ENCODE data around the gene DYNLT2B. TPM values are rescaled to one million over a fixed set of nuclear protein-coding genes. Genes with fewer than 3 reads are reported as not detected.
"Not testable (repeated sequence)": the region's sequence is repeated elsewhere in the genome, so short reads cannot be mapped to it uniquely, and the experiment has no call there.

Gene DYNLT2B
- polyA plus RNA-seq, 4 donors, result 4.0 to 12.2 (median 8.2) TPM

DNA sequence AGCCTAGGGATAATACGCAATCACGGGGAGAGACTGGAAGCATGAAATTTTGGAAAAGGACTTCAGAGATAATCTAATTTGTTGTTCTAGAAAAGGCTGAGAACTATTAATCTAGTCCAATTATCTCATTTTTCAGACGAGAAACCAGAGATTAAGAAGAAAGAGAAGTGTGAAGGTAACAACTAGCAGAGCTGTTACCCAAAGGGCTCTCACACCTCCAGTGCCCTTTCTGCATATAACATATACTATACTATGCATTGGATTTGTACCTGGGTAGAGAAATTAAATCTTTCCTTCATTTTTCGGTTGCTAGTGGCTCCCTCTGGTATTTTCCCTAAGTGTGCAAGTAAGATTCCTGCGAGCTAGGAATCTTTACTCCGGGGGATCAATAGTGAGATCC lies 33.5 kb upstream of the DYNLT2B start:
- Histone ChIP-seq H3K36me3 (ENCODE audit: control insufficient read depth in 3 of 3, insufficient read depth in 2 of 3, low read depth in 1 of 3, low read length in 3 of 3) (peaks cover 5 to 12% (median 6%) of the 10 kb centered on the region in 3 donors), H3K27ac (ENCODE audit: low read depth in 1 of 3, low read length in 2 of 3) (no peak overlapping the region), H3K27me3 (ENCODE audit: control insufficient read depth in 3 of 3, insufficient read depth in 3 of 3, low read length in 3 of 3) (no peaks in the 10 kb centered on the region), H3K4me3 (ENCODE audit: low read depth in 1 of 3, low read length in 3 of 3) (no peak overlapping the region), H3K4me1 (ENCODE audit: control insufficient read depth in 3 of 3, insufficient read depth in 2 of 3, low read depth in 1 of 3, low read length in 2 of 3) (no peaks in the 10 kb centered on the region), H3K9me3 (ENCODE audit: control insufficient read depth in 2 of 2, insufficient read depth in 1 of 2, low read depth in 1 of 2, low read length in 1 of 2) (no peaks in the 10 kb centered on the region)
- no peak for DNase-seq
- 74 to 91% (median 82%) methylated on average over 6 of the region's 6 CpGs for WGBS, 3 donors
- no peak for FAIRE-seq

GRCh38 chr3:196350067-196350466 lies 32.0 kb upstream of the DYNLT2B start:
- no peaks in the 10 kb centered on the region for H3K4me1 ChIP-seq (ENCODE audit: control insufficient read depth in 3 of 3, insufficient read depth in 2 of 3, low read depth in 1 of 3, low read length in 2 of 3)
- no peak overlapping the region for H3K27ac ChIP-seq (ENCODE audit: low read depth in 1 of 3, low read length in 2 of 3)
- no peak overlapping the region for H3K4me3 ChIP-seq (ENCODE audit: low read depth in 1 of 3, low read length in 3 of 3)
- DNase-seq, result no peak
- FAIRE-seq, result no peak
- peaks cover 0 to 7% (median 2%) of the 10 kb centered on the region in 3 donors for H3K36me3 ChIP-seq (ENCODE audit: control insufficient read depth in 3 of 3, insufficient read depth in 2 of 3, low read depth in 1 of 3, low read length in 3 of 3)
- no peaks in the 10 kb centered on the region for H3K27me3 ChIP-seq (ENCODE audit: control insufficient read depth in 3 of 3, insufficient read depth in 3 of 3, low read length in 3 of 3)
- no peaks in the 10 kb centered on the region for H3K9me3 ChIP-seq (ENCODE audit: control insufficient read depth in 2 of 2, insufficient read depth in 1 of 2, low read depth in 1 of 2, low read length in 1 of 2)

DNA sequence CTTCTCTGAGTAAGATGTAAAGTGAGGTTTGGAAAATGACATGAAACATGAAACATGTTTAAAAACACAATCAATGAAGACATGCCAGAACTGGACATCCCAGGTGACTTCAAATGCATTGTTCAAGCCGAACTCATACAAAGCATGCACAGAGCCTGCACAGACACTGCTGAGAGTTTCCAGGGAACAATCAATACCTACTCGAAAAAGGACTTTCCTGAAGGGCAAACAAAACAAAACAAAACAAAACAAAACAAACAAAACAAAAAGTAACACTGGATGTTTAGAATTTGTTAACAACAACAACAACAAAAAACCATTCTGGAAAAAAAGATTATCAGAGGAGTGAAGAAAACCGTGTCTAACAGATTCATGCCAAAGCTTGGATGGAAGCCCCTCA lies 30.7 kb upstream of the DYNLT2B start:
- no peak for FAIRE-seq
- 91 to 95% (median 93%) methylated on average over 3 of the region's 3 CpGs for WGBS, 3 donors
- Histone ChIP-seq H3K27ac (ENCODE audit: low read depth in 1 of 3, low read length in 2 of 3) (no peak overlapping the region), H3K36me3 (ENCODE audit: control insufficient read depth in 3 of 3, insufficient read depth in 2 of 3, low read depth in 1 of 3, low read length in 3 of 3) (peaks cover 0 to 7% (median 2%) of the 10 kb centered on the region in 3 donors), H3K9me3 (ENCODE audit: control insufficient read depth in 2 of 2, insufficient read depth in 1 of 2, low read depth in 1 of 2, low read length in 1 of 2) (no peaks in the 10 kb centered on the region), H3K4me3 (ENCODE audit: low read depth in 1 of 3, low read length in 3 of 3) (no peak overlapping the region), H3K4me1 (ENCODE audit: control insufficient read depth in 3 of 3, insufficient read depth in 2 of 3, low read depth in 1 of 3, low read length in 2 of 3) (no peaks in the 10 kb centered on the region), H3K27me3 (ENCODE audit: control insufficient read depth in 3 of 3, insufficient read depth in 3 of 3, low read length in 3 of 3) (no peaks in the 10 kb centered on the region)
- no peak for DNase-seq

GRCh38 chr3:196344663-196345062 lies 26.6 kb upstream of the DYNLT2B start:
- WGBS, 3 donors, result 64 to 85% (median 73%) methylated on average over 4 of the region's 4 CpGs
- DNase-seq, result no peak
- H3K27me3 ChIP-seq (ENCODE audit: control insufficient read depth in 3 of 3, insufficient read depth in 3 of 3, low read length in 3 of 3), result no peaks in the 10 kb centered on the region
- H3K9me3 ChIP-seq (ENCODE audit: control insufficient read depth in 2 of 2, insufficient read depth in 1 of 2, low read depth in 1 of 2, low read length in 1 of 2), result no peaks in the 10 kb centered on the region
- no peak overlapping the region for H3K4me3 ChIP-seq (ENCODE audit: low read depth in 1 of 3, low read length in 3 of 3)
- no peaks in the 10 kb centered on the region for H3K4me1 ChIP-seq (ENCODE audit: control insufficient read depth in 3 of 3, insufficient read depth in 2 of 3, low read depth in 1 of 3, low read length in 2 of 3)
- no peak overlapping the region for H3K27ac ChIP-seq (ENCODE audit: low read depth in 1 of 3, low read length in 2 of 3)
- peaks cover 0 to 3% (median 2%) of the 10 kb centered on the region in 3 donors for H3K36me3 ChIP-seq (ENCODE audit: control insufficient read depth in 3 of 3, insufficient read depth in 2 of 3, low read depth in 1 of 3, low read length in 3 of 3)
- FAIRE-seq, result no peak

- H3K36me3 ChIP-seq (ENCODE audit: control insufficient read depth in 3 of 3, insufficient read depth in 2 of 3, low read depth in 1 of 3, low read length in 3 of 3); H3K27ac ChIP-seq (ENCODE audit: low read depth in 1 of 3, low read length in 2 of 3): not testable (repeated sequence)
Measured at GRCh38 chr3:196343917-196344316, 25.9 kb upstream of the DYNLT2B start.

GRCh38 chr3:196341137-196341536 lies 23.1 kb upstream of the DYNLT2B start:
- no peak for FAIRE-seq
- peaks cover 0 to 13% of the 10 kb centered on the region in 2 donors for H3K9me3 ChIP-seq (ENCODE audit: control insufficient read depth in 2 of 2, insufficient read depth in 1 of 2, low read depth in 1 of 2, low read length in 1 of 2)
- no peaks in the 10 kb centered on the region for H3K4me1 ChIP-seq (ENCODE audit: control insufficient read depth in 3 of 3, insufficient read depth in 2 of 3, low read depth in 1 of 3, low read length in 2 of 3)
- DNase-seq, result no peak
- peaks cover 0 to 2% (median 0%) of the 10 kb centered on the region in 3 donors for H3K27me3 ChIP-seq (ENCODE audit: control insufficient read depth in 3 of 3, insufficient read depth in 3 of 3, low read length in 3 of 3)
- WGBS, 3 donors, result 79 to 85% (median 83%) methylated on average over 5 to 7 of the region's 7 CpGs
- H3K36me3 ChIP-seq (ENCODE audit: control insufficient read depth in 3 of 3, insufficient read depth in 2 of 3, low read depth in 1 of 3, low read length in 3 of 3), result peaks cover 0 to 3% (median 0%) of the 10 kb centered on the region in 3 donors
- no peak overlapping the region for H3K27ac ChIP-seq (ENCODE audit: low read depth in 1 of 3, low read length in 2 of 3)
- H3K4me3 ChIP-seq (ENCODE audit: low read depth in 1 of 3, low read length in 3 of 3), result no peak overlapping the region

More at GRCh38 chr3:196343917-196344316, 25.9 kb upstream of the DYNLT2B start:
- not testable (repeated sequence) for H3K9me3 ChIP-seq (ENCODE audit: control insufficient read depth in 2 of 2, insufficient read depth in 1 of 2, low read depth in 1 of 2, low read length in 1 of 2); H3K4me3 ChIP-seq (ENCODE audit: low read depth in 1 of 3, low read length in 3 of 3); DNase-seq; H3K27me3 ChIP-seq (ENCODE audit: control insufficient read depth in 3 of 3, insufficient read depth in 3 of 3, low read length in 3 of 3); FAIRE-seq; H3K4me1 ChIP-seq (ENCODE audit: control insufficient read depth in 3 of 3, insufficient read depth in 2 of 3, low read depth in 1 of 3, low read length in 2 of 3)
- 93 to 95% (median 93%) methylated on average over 12 to 13 of the region's 14 CpGs for WGBS, 3 donors

- no peak overlapping the region for H3K4me3 ChIP-seq (ENCODE audit: low read depth in 1 of 3, low read length in 3 of 3)
- no peaks in the 10 kb centered on the region for H3K36me3 ChIP-seq (ENCODE audit: control insufficient read depth in 3 of 3, insufficient read depth in 2 of 3, low read depth in 1 of 3, low read length in 3 of 3)
- no peak for FAIRE-seq
- H3K27me3 ChIP-seq (ENCODE audit: control insufficient read depth in 3 of 3, insufficient read depth in 3 of 3, low read length in 3 of 3), result peaks cover 0 to 2% (median 0%) of the 10 kb centered on the region in 3 donors
- WGBS, 3 donors, result 65 to 72% (median 66%) methylated on average over 2 of the region's 2 CpGs
- DNase-seq, result no peak
- H3K9me3 ChIP-seq (ENCODE audit: control insufficient read depth in 2 of 2, insufficient read depth in 1 of 2, low read depth in 1 of 2, low read length in 1 of 2), result peaks cover 0 to 13% of the 10 kb centered on the region in 2 donors
- H3K27ac ChIP-seq (ENCODE audit: low read depth in 1 of 3, low read length in 2 of 3), result no peak overlapping the region
- no peaks in the 10 kb centered on the region for H3K4me1 ChIP-seq (ENCODE audit: control insufficient read depth in 3 of 3, insufficient read depth in 2 of 3, low read depth in 1 of 3, low read length in 2 of 3)
Measured at GRCh38 chr3:196340466-196340865, 22.4 kb upstream of the DYNLT2B start.

DNA sequence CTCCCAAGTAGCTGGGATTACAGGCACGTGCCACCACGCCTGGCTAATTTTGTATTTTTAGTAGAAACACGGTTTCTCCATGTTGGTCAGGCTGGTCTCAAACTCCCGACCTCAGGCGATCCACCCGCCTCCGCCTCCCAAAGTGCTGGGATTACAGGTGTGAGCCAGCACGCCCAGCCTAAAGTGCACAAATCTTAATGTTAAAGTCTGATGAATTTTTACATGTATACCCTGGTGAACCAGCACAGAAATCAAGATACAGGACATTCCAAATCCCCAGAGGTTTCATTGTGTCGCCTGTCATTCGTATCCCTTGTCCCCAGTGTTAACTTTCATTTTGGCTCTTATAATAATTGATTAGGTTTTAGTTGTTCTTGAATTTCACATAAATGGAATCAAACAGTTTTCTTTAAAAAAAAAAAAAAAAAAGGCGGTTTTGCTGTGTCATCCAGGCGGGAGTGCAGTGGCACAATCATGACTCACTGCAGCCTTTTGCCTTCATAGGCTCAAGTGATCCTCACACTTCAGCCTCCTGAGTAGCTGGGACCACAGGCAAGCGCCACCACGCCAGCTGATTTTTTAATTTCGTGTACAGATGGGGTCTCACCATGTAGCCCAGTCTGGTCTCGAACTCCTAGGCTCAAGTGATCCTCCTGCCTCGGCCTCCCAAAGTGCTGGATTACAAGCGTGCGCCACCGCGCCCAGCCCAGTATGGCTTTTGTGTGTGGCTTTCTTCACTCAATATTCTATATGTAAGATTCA lies 21.6 kb upstream of the DYNLT2B start:
- FAIRE-seq (no peak), DNase-seq (no peak)
- Histone ChIP-seq H3K27me3 (ENCODE audit: control insufficient read depth in 3 of 3, insufficient read depth in 3 of 3, low read length in 3 of 3) (peaks cover 0 to 2% (median 0%) of the 10 kb centered on the region in 3 donors), H3K4me1 (ENCODE audit: control insufficient read depth in 3 of 3, insufficient read depth in 2 of 3, low read depth in 1 of 3, low read length in 2 of 3) (no peaks in the 10 kb centered on the region), H3K36me3 (ENCODE audit: control insufficient read depth in 3 of 3, insufficient read depth in 2 of 3, low read depth in 1 of 3, low read length in 3 of 3) (no peaks in the 10 kb centered on the region), H3K9me3 (ENCODE audit: control insufficient read depth in 2 of 2, insufficient read depth in 1 of 2, low read depth in 1 of 2, low read length in 1 of 2) (peaks cover 0 to 13% of the 10 kb centered on the region in 2 donors), H3K4me3 (ENCODE audit: low read depth in 1 of 3, low read length in 3 of 3) (no peak overlapping the region), H3K27ac (ENCODE audit: low read depth in 1 of 3, low read length in 2 of 3) (no peak overlapping the region)
- WGBS, 3 donors, result 82 to 89% (median 84%) methylated on average over 21 of the region's 21 CpGs

DNA sequence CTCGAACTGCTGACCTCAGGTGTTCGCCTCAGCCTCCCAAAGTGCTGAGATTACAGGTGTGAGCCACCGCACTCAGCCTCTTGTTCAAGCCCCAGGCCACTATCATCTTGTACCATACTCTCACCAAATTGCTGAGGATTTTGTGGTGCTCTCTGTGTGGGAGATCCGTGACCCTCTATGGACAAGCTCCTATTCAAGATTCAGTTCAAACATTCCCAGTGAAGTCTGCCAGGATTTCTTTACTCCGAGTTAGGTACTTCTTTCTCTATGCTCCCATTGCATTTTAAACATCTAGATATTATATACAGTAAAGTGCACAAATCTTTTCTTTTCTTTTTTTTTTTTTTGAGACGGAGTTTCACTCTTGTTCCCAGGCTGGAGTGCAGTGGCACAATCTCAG lies 21.0 kb upstream of the DYNLT2B start:
- Histone ChIP-seq H3K9me3 (ENCODE audit: control insufficient read depth in 2 of 2, insufficient read depth in 1 of 2, low read depth in 1 of 2, low read length in 1 of 2) (peaks cover 0 to 13% of the 10 kb centered on the region in 2 donors), H3K4me1 (ENCODE audit: control insufficient read depth in 3 of 3, insufficient read depth in 2 of 3, low read depth in 1 of 3, low read length in 2 of 3) (no peaks in the 10 kb centered on the region), H3K27ac (ENCODE audit: low read depth in 1 of 3, low read length in 2 of 3) (no peak overlapping the region), H3K36me3 (ENCODE audit: control insufficient read depth in 3 of 3, insufficient read depth in 2 of 3, low read depth in 1 of 3, low read length in 3 of 3) (no peaks in the 10 kb centered on the region), H3K27me3 (ENCODE audit: control insufficient read depth in 3 of 3, insufficient read depth in 3 of 3, low read length in 3 of 3) (peaks cover 0 to 2% (median 0%) of the 10 kb centered on the region in 3 donors), H3K4me3 (ENCODE audit: low read depth in 1 of 3, low read length in 3 of 3) (no peak overlapping the region)
- WGBS, 3 donors, result 86 to 92% (median 87%) methylated on average over 6 of the region's 6 CpGs
- no peak for FAIRE-seq
- no peak for DNase-seq

Data from small intestine (tissue), 7 donors.